ENCODE results near the gene CRIP2. TPM values are rescaled to one million over a fixed set of nuclear protein-coding genes. Genes with fewer than 3 reads are reported as not detected.

Gene CRIP2
- total and polyA plus RNA-seq, 2 of the 13 experiments (the other 11 are each of a cell fraction or from before 2014, with no cell fraction given) = 31.6 to 37.9 TPM

DNA sequence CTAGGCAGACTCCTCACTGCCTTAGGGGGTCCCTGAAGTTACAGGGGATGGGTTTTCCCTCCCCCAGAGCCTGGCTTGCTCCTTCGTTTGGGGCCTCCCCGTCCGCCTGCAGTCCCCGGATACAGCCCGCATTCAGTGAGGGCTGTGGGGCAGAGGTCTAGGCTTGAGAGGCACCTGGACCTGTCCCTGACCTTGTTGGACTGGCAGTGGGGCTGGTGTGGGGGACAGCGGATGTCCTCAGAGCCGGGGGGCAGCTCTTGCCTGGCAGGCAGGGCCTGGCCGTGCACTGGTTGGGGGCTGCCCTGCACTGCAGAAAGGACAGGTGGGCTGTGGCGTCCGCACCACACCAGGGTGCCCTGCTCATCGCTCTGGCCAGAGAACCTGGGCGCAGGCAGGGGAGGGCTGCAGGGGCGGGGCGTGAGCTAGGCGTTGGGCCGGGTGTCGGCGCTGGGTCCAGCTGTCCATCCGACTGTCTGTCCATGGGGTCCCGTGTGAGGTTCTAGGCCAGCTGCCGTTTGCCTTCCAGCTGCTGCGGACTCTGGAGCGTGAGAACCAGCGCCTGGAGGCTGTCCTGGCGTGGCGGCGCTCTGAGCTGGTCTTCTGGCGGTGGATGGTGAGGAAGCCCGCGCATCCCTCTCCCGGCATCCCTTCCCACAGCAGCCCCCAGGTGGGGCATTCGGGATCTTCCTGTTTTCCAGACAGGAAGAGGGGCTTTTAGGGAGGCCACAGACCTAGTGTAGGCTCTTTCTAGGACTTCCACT, 22.4 kb downstream of the CRIP2 start (continued):
- TF ChIP-seq SRSF1 (optimal IDR thresholded peaks at IDR 0.05; ENCODE audit: low read depth, low read length) (no peak), PRDM15 (CRISPR knock-in tag; IDR thresholded peaks at IDR 0.05) (0 out of 2 replicates have a peak, but pooled peaks have one; percentile 28), ZSCAN30 (CRISPR knock-in tag; IDR thresholded peaks at IDR 0.05) (no peak), ZNF782 (CRISPR knock-in tag; IDR thresholded peaks at IDR 0.05; ENCODE audit: borderline replicate concordance) (no peak), ZNF646 (CRISPR knock-in tag; IDR thresholded peaks at IDR 0.05) (no peak), KMT2A (CRISPR knock-in tag; IDR thresholded peaks at IDR 0.05) (no peak), ZNF777 (CRISPR knock-in tag; IDR thresholded peaks at IDR 0.05) (no peak), RAD51 (IDR thresholded peaks at IDR 0.05; ENCODE audit: borderline replicate concordance) (no peak), PHB2 (IDR thresholded peaks at IDR 0.05; ENCODE audit: partially characterized antibody) (no peak), PAWR (CRISPR knock-in tag; IDR thresholded peaks at IDR 0.05; ENCODE audit: borderline replicate concordance) (no peak), FIP1L1 (IDR thresholded peaks at IDR 0.05; ENCODE audit: borderline replicate concordance, insufficient read depth, low read depth, low read length) (no peak), TARDBP (CRISPR knock-in tag; IDR thresholded peaks at IDR 0.05) (no peak), YEATS2 (CRISPR knock-in tag; IDR thresholded peaks at IDR 0.05; ENCODE audit: borderline replicate concordance) (no peak), CCAR2 (optimal IDR thresholded peaks at IDR 0.05; ENCODE audit: low read depth, low read length) (no peak), ZFP90 (CRISPR knock-in tag; IDR thresholded peaks at IDR 0.05; ENCODE audit: borderline replicate concordance) (no peak)
- TF ChIP-seq, protein P1, sequence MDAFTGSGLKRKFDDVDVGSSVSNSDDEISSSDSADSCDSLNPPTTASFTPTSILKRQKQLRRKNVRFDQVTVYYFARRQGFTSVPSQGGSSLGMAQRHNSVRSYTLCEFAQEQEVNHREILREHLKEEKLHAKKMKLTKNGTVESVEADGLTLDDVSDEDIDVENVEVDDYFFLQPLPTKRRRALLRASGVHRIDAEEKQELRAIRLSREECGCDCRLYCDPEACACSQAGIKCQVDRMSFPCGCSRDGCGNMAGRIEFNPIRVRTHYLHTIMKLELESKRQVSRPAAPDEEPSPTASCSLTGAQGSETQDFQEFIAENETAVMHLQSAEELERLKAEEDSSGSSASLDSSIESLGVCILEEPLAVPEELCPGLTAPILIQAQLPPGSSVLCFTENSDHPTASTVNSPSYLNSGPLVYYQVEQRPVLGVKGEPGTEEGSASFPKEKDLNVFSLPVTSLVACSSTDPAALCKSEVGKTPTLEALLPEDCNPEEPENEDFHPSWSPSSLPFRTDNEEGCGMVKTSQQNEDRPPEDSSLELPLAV (CRISPR knock-in tag; conservative IDR thresholded peaks at IDR 0.05; ENCODE audit: low read depth) = no peak

Measured in HepG2 (cell line).